ENCODE data around the gene RXRG.

RXRG gene

GRCh38 chr1:165451691-165452090, 6.8 kb upstream of the RXRG start:
- no peak for TF ChIP-seq ZFX (IDR thresholded peaks at IDR 0.05)
- TF ChIP-seq CTCF (conservative IDR thresholded peaks at IDR 0.05) = no peak

GRCh38 chr1:165449131-165449530, 4.2 kb upstream of the RXRG start:
- no peak for TF ChIP-seq CTCF (conservative IDR thresholded peaks at IDR 0.05)
- TF ChIP-seq ZFX (IDR thresholded peaks at IDR 0.05) = no peak
- no peak overlapping the region for H3K27ac ChIP-seq

More at GRCh38 chr1:165451691-165452090, 6.8 kb upstream of the RXRG start:
- no peak overlapping the region for H3K27ac ChIP-seq

GRCh38 chr1:165445388-165445787, 462 bp upstream of the RXRG start:
- H3K27ac ChIP-seq = no peak overlapping the region
- TF ChIP-seq CTCF (conservative IDR thresholded peaks at IDR 0.05) (no peak), ZFX (IDR thresholded peaks at IDR 0.05) (no peak)

GRCh38 chr1:165443539-165444311, 1.2 kb downstream of the RXRG start:
- TF ChIP-seq ZFX (IDR thresholded peaks at IDR 0.05) = no peak
- TF ChIP-seq CTCF (conservative IDR thresholded peaks at IDR 0.05) = no peak

GRCh38 chr1:165442653-165443052, 2.3 kb downstream of the RXRG start:
- TF ChIP-seq ZFX (IDR thresholded peaks at IDR 0.05) (no peak), CTCF (conservative IDR thresholded peaks at IDR 0.05) (no peak)
- H3K27ac ChIP-seq = no peak overlapping the region

More at GRCh38 chr1:165443539-165444311, 1.2 kb downstream of the RXRG start:
- H3K27ac ChIP-seq = no peak overlapping the region

- no peak for TF ChIP-seq CTCF (conservative IDR thresholded peaks at IDR 0.05)
- H3K27ac ChIP-seq = no peak overlapping the region
Observed at GRCh38 chr1:165442053-165442452, 2.9 kb downstream of the RXRG start.

GRCh38 chr1:165441166-165441880, 3.6 kb downstream of the RXRG start:
- H3K27ac ChIP-seq = no peak overlapping the region; the same call in 1 of the 2 replicates
- TF ChIP-seq ZFX (IDR thresholded peaks at IDR 0.05) = no peak
- no peak for TF ChIP-seq CTCF (conservative IDR thresholded peaks at IDR 0.05)

Measured in C4-2B (cell line).